ENCODE data around the gene S100Z.
"Not testable (repeated sequence)": the region's sequence is repeated elsewhere in the genome, so short reads cannot be mapped to it uniquely, and the experiment has no call there.

S100Z gene

GRCh38 chr5:76849419-76850291, at the start of gene S100Z:
Gene S100Z (plus strand): TSS chr5:76850014. CDS start chr5:76875360, 25,346 bp downstream.
- DNase-seq (ENCODE audit: low read depth): no peak

- DNase-seq (ENCODE audit: low read depth): no peak
Measured at GRCh38 chr5:76800579-76800978, 49.2 kb upstream of the S100Z start.

- no peak for DNase-seq (ENCODE audit: low read depth)
Measured at GRCh38 chr5:76801159-76801802, 48.5 kb upstream of the S100Z start.

- no peak for DNase-seq (ENCODE audit: low read depth)
Measured at GRCh38 chr5:76801803-76802195, 48.0 kb upstream of the S100Z start.

- DNase-seq (ENCODE audit: low read depth): no peak
Measured at GRCh38 chr5:76804266-76804665, 45.5 kb upstream of the S100Z start.

- no peak for DNase-seq (ENCODE audit: low read depth)
Measured at GRCh38 chr5:76805821-76806505, 43.9 kb upstream of the S100Z start.

- DNase-seq (ENCODE audit: low read depth): no peak
Measured at GRCh38 chr5:76807296-76807695, 42.5 kb upstream of the S100Z start.

- no peak for DNase-seq (ENCODE audit: low read depth)
Measured at GRCh38 chr5:76808141-76808691, 41.6 kb upstream of the S100Z start.

- DNase-seq (ENCODE audit: low read depth): no peak
Measured at GRCh38 chr5:76809141-76809540, 40.7 kb upstream of the S100Z start.

GRCh38 chr5:76810236-76810635, 39.6 kb upstream of the S100Z start:
- DNase-seq (ENCODE audit: low read depth): no peak

GRCh38 chr5:76811214-76811613, 38.6 kb upstream of the S100Z start:
- no peak for DNase-seq (ENCODE audit: low read depth)

GRCh38 chr5:76812209-76812608, 37.6 kb upstream of the S100Z start:
- not testable (repeated sequence) for DNase-seq (ENCODE audit: low read depth)

GRCh38 chr5:76813982-76814562, 35.7 kb upstream of the S100Z start:
- no peak for DNase-seq (ENCODE audit: low read depth)

- no peak for DNase-seq (ENCODE audit: low read depth)
Measured at GRCh38 chr5:76816110-76816831, 33.5 kb upstream of the S100Z start.

- peak; percentile 15 for DNase-seq (ENCODE audit: low read depth)
Measured at GRCh38 chr5:76818844-76819831, 30.7 kb upstream of the S100Z start, which contains the start of gene F2RL1. Gene F2RL1 (plus strand): TSS chr5:76819030. CDS start chr5:76819183, 153 bp downstream.

- no peak for DNase-seq (ENCODE audit: low read depth)
Measured at GRCh38 chr5:76819851-76820525, 29.8 kb upstream of the S100Z start.

- no peak for DNase-seq (ENCODE audit: low read depth)
Measured at GRCh38 chr5:76820526-76820890, 29.3 kb upstream of the S100Z start.

GRCh38 chr5:76821136-76821535, 28.7 kb upstream of the S100Z start:
- no peak for DNase-seq (ENCODE audit: low read depth)

- DNase-seq (ENCODE audit: low read depth): not testable (repeated sequence)
Measured at GRCh38 chr5:76822105-76822731, 27.6 kb upstream of the S100Z start.
